Liver (tissue), 3 donors: ENCODE measurements around the gene COMMD6.

ENCODE experiments used
- ATF3 ChIP-seq: IDR thresholded peaks from 2 replicates; pipeline ENCODE4 v1.6.1; 2016; ENCODE audit warnings: antibody characterized with exemption
- CTCF ChIP-seq: fragments of 150-350 bp; IDR thresholded peaks from 2 replicates; pipeline ENCODE4 v1.5.1; 2017; ENCODE audit warnings: improper control_type of control experiment, low read depth, low read length; ENCODE audit not compliant: missing input control
- HNF4A ChIP-seq, 2 donors: conservative IDR thresholded peaks; 2 replicates each; pipeline ENCODE4 v1.6.1; 2016; ENCODE audit warnings: antibody characterized with exemption in 2 of 2, mild to moderate bottlenecking in 2 of 2
- HNF4G ChIP-seq: IDR thresholded peaks from 2 replicates; pipeline ENCODE4 v1.6.1; 2016; ENCODE audit warnings: antibody characterized with exemption
- MAX ChIP-seq: IDR thresholded peaks from 2 replicates; pipeline ENCODE4 v1.6.1; 2016; ENCODE audit warnings: antibody characterized with exemption
- RAD21 ChIP-seq, 2 donors: IDR thresholded peaks; 2 replicates each; pipeline ENCODE4 v1.6.1; 2016; ENCODE audit warnings: antibody characterized with exemption in 2 of 2, mild to moderate bottlenecking in 2 of 2
- REST ChIP-seq: IDR thresholded peaks from 2 replicates; pipeline ENCODE4 v1.6.1; 2016; ENCODE audit warnings: antibody characterized with exemption, mild to moderate bottlenecking
- SP1 ChIP-seq: IDR thresholded peaks from 2 replicates; pipeline ENCODE4 v1.6.1; 2018; ENCODE audit warnings: antibody characterized with exemption, mild to moderate bottlenecking
- TAF1 ChIP-seq: conservative IDR thresholded peaks from 2 replicates; pipeline ENCODE4 v1.6.1; 2016; ENCODE audit warnings: antibody characterized with exemption, mild to moderate bottlenecking
- YY1 ChIP-seq: IDR thresholded peaks from 2 replicates; pipeline ENCODE4 v1.6.1; 2016; ENCODE audit warnings: antibody characterized with exemption, mild to moderate bottlenecking
- donor health status: healthy.
- donor health status: healthy.

- no peak for TF ChIP-seq REST
- no peak for TF ChIP-seq RAD21 (IDR thresholded peaks at IDR 0.05)
- TF ChIP-seq TAF1: no peak
- no peak for TF ChIP-seq HNF4A (conservative IDR thresholded peaks at IDR 0.05)
- TF ChIP-seq ATF3: no peak
- TF ChIP-seq CTCF: no peak
- TF ChIP-seq SP1: no peak
- TF ChIP-seq MAX: no peak
- TF ChIP-seq HNF4G: no peak
- TF ChIP-seq YY1: no peak
Measured at GRCh38 chr13:75481176-75482069, 56.2 kb downstream of the COMMD6 start.
